KMS-11 (cell line): ENCODE results near the gene TSPAN31.

Experiments
- H2AFZ ChIP-seq: fragments of 200-600 bp; sonication (generic); 2 replicates; pipeline ENCODE4 v1.6.1; 2016; ENCODE audit warnings: antibody characterized with exemption, mixed run types, low read depth
- H3K27ac ChIP-seq: fragments of 200-600 bp; sonication (generic); 2 replicates; pipeline ENCODE4 v1.6.1; 2016; ENCODE audit warnings: mild to moderate bottlenecking, mixed run types
- H3K27me3 ChIP-seq: fragments of 200-600 bp; sonication (generic); 2 replicates; pipeline ENCODE4 v1.6.1; 2017; ENCODE audit warnings: mild to moderate bottlenecking, low read depth, mixed run types, moderate library complexity; ENCODE audit not compliant: insufficient read depth
- H3K36me3 ChIP-seq: fragments of 200-600 bp; sonication (generic); 2 replicates; pipeline ENCODE4 v1.6.1; 2017; ENCODE audit warnings: mild to moderate bottlenecking, mixed run types; ENCODE audit not compliant: insufficient read depth
- H3K4me1 ChIP-seq: fragments of 200-600 bp; sonication (generic); 2 replicates; pipeline ENCODE4 v1.6.1; 2016; ENCODE audit warnings: mild to moderate bottlenecking, low read depth, mixed run types; ENCODE audit not compliant: poor library complexity, severe bottlenecking
- H3K4me2 ChIP-seq: fragments of 200-600 bp; sonication (generic); 2 replicates; pipeline ENCODE4 v1.7.0; 2016; ENCODE audit warnings: mild to moderate bottlenecking, mixed run types
- H3K4me3 ChIP-seq: fragments of 200-600 bp; sonication (generic); IDR thresholded peaks from 2 replicates; pipeline ENCODE4 v1.6.1; 2017; ENCODE audit warnings: low read depth, low read length, mixed read lengths; ENCODE audit not compliant: insufficient read depth
- H3K79me2 ChIP-seq: fragments of 200-600 bp; sonication (generic); 2 replicates; pipeline ENCODE4 v1.6.1; 2016; ENCODE audit warnings: low read depth, mixed run types; ENCODE audit not compliant: insufficient read depth
- H3K9ac ChIP-seq: fragments of 200-600 bp; sonication (generic); 2 replicates; pipeline ENCODE4 v1.6.1; 2016; ENCODE audit warnings: mild to moderate bottlenecking, mixed run types
- H4K20me1 ChIP-seq: fragments of 200-600 bp; sonication (generic); 2 replicates; pipeline ENCODE4 v1.6.1; 2016; ENCODE audit warnings: mild to moderate bottlenecking, mixed run types; ENCODE audit not compliant: insufficient read depth
- TF ChIP-seq, protein P1 (sequence below): fragments of 200-600 bp; sonication (generic); conservative IDR thresholded peaks from 2 replicates; pipeline ENCODE4 v1.6.1; 2017; ENCODE audit warnings: low read depth, mild to moderate bottlenecking, antibody characterized with exemption, low read length, moderate library complexity, mixed read lengths

The TSPAN31 gene

GRCh38 chr12:57777911-57778310 is 33.1 kb downstream of the TSPAN31 start:
- H3K27ac ChIP-seq = no peak overlapping the region
- TF ChIP-seq, protein P1, sequence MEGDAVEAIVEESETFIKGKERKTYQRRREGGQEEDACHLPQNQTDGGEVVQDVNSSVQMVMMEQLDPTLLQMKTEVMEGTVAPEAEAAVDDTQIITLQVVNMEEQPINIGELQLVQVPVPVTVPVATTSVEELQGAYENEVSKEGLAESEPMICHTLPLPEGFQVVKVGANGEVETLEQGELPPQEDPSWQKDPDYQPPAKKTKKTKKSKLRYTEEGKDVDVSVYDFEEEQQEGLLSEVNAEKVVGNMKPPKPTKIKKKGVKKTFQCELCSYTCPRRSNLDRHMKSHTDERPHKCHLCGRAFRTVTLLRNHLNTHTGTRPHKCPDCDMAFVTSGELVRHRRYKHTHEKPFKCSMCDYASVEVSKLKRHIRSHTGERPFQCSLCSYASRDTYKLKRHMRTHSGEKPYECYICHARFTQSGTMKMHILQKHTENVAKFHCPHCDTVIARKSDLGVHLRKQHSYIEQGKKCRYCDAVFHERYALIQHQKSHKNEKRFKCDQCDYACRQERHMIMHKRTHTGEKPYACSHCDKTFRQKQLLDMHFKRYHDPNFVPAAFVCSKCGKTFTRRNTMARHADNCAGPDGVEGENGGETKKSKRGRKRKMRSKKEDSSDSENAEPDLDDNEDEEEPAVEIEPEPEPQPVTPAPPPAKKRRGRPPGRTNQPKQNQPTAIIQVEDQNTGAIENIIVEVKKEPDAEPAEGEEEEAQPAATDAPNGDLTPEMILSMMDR = no peak
- no peak overlapping the region for H3K9ac ChIP-seq
- H3K36me3 ChIP-seq = no peaks in the 10 kb centered on the region
- H2AFZ ChIP-seq = no peak overlapping the region
- H3K4me3 ChIP-seq = no peak overlapping the region
- peaks cover 10% of the 10 kb centered on the region for H3K79me2 ChIP-seq
- no peak overlapping the region for H3K4me2 ChIP-seq
- no peaks in the 10 kb centered on the region for H4K20me1 ChIP-seq
- peaks cover 20% of the 10 kb centered on the region for H3K4me1 ChIP-seq
- H3K27me3 ChIP-seq = no peaks in the 10 kb centered on the region

DNA sequence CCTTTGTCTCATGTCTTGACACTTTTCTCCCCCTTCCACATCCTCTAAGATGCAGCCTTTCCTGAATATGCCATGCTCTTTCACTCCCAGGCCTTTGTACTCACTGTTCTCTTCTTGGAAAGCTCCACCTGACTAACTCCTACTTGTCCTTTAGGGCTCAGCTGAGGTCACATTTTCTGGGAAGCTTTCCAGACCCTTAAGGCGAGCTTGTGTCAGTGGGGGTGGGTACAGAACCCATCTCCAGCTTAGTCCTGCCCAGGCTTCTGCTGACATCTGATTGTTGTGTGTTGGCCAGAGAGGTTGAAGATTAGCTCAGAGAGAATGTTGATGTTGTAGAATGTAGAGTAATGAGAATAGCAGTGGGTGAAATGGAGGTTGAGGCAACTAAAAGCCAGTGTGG is 34.9 kb downstream of the TSPAN31 start:
- no peak overlapping the region for H3K4me2 ChIP-seq
- no peak overlapping the region for H2AFZ ChIP-seq
- no peak overlapping the region for H3K4me3 ChIP-seq
- no peaks in the 10 kb centered on the region for H3K27me3 ChIP-seq
- TF ChIP-seq, protein P1 = no peak
- no peaks in the 10 kb centered on the region for H4K20me1 ChIP-seq
- H3K36me3 ChIP-seq = no peaks in the 10 kb centered on the region
- H3K9ac ChIP-seq = no peak overlapping the region
- H3K27ac ChIP-seq = no peak overlapping the region
- peaks cover 23% of the 10 kb centered on the region for H3K4me1 ChIP-seq
- H3K79me2 ChIP-seq = peaks cover 20% of the 10 kb centered on the region

DNA sequence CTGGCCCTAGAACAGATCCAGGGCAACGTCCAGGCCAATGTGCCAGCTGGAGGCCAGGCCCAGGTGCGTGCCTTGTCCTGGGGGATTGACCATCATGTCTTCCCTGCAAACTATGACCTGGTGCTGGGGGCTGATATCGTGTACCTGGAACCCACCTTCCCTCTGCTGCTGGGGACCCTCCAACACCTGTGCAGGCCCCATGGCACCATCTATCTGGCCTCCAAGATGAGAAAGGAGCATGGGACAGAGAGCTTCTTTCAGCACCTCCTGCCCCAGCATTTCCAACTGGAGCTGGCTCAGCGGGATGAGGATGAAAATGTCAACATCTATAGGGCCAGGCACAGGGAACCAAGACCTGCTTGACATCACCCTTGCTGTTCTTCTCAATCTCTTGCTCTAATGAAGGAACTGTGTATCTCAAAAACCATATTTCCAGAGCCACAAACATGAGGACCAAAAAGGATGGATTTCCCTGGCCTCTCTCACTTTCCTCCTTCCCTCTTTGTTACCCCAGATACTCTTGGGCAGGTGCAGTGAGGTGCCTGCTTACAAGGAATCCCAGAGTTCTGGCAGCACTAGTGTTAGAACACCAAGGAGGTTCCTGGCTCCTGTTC is 35.6 kb downstream of the TSPAN31 start:
- Histone ChIP-seq H3K4me3 (no peak overlapping the region), H2AFZ (no peak overlapping the region), H3K79me2 (peaks cover 25% of the 10 kb centered on the region), H3K9ac (no peak overlapping the region), H3K36me3 (0 out of 2 replicates have a peak, but pooled peaks cover 1% of the 10 kb centered on the region), H3K4me2 (no peak overlapping the region), H4K20me1 (no peaks in the 10 kb centered on the region), H3K4me1 (peaks cover 23% of the 10 kb centered on the region), H3K27ac (no peak overlapping the region), H3K27me3 (no peaks in the 10 kb centered on the region)
- TF ChIP-seq, protein P1 = no peak

GRCh38 chr12:57781244-57781643 is 36.4 kb downstream of the TSPAN31 start:
- no peaks in the 10 kb centered on the region for H4K20me1 ChIP-seq
- H3K4me2 ChIP-seq = no peak overlapping the region
- H3K4me1 ChIP-seq = peaks cover 23% of the 10 kb centered on the region
- no peaks in the 10 kb centered on the region for H3K27me3 ChIP-seq
- TF ChIP-seq, protein P1 = no peak
- H3K9ac ChIP-seq = no peak overlapping the region
- peaks cover 5% of the 10 kb centered on the region; the same call in 1 of the 2 replicates for H3K36me3 ChIP-seq
- peaks cover 29% of the 10 kb centered on the region for H3K79me2 ChIP-seq
- no peak overlapping the region for H3K27ac ChIP-seq
- H3K4me3 ChIP-seq = no peak overlapping the region
- no peak overlapping the region for H2AFZ ChIP-seq
